Spleen (tissue), 11 donors: ENCODE data around the gene UGT1A9. TPM values are rescaled to one million over a fixed set of nuclear protein-coding genes. Genes with fewer than 3 reads are reported as not detected.

Experiments
- DNase-seq: peaks from one replicate; pipeline ENCODE4 v3.0.0-alpha.2; 2020
- H3K27ac ChIP-seq, 8 donors: fragments of 200-600 bp; sonication (generic) in 7 of 8; 1 replicate in 4 of 8; 2 replicates in 4 of 8; pipeline versions ENCODE4 v1.5.0 to v1.8.0; 2016 to 2021; ENCODE audit warnings: inconsistent platforms in 4 of 8, mild to moderate bottlenecking in 4 of 8, moderate library complexity in 1 of 8
- H3K27me3 ChIP-seq, 7 donors: fragments of 200-600 bp; sonication (generic) in 6 of 7; replicated peaks in 1 of 7; 1 replicate in 4 of 7; 2 replicates in 3 of 7; pipeline versions ENCODE4 v1.5.0 to v1.8.0; 2016 to 2021; ENCODE audit warnings: inconsistent platforms in 3 of 7, mild to moderate bottlenecking in 1 of 7
- H3K36me3 ChIP-seq, 6 donors: fragments of 200-600 bp; sonication (generic) in 5 of 6; 1 replicate in 4 of 6; 2 replicates in 2 of 6; pipeline versions ENCODE4 v1.5.0 to v1.8.0; 2016 to 2021; ENCODE audit warnings: inconsistent platforms in 2 of 6
- H3K4me1 ChIP-seq, 6 donors: fragments of 200-600 bp; sonication (generic) in 5 of 6; 1 replicate in 3 of 6; 2 replicates in 3 of 6; pipeline versions ENCODE4 v1.5.0 to v1.8.0; 2016 to 2021; ENCODE audit warnings: inconsistent platforms in 3 of 6
- H3K4me3 ChIP-seq, 8 donors: fragments of 200-600 bp; sonication (generic) in 7 of 8; 1 replicate in 4 of 8; 2 replicates in 4 of 8; pipeline versions ENCODE4 v1.5.0 to v1.8.0; 2016 to 2021; ENCODE audit warnings: inconsistent platforms in 4 of 8, mild to moderate bottlenecking in 4 of 8, moderate library complexity in 2 of 8
- H3K9me3 ChIP-seq, 8 donors: fragments of 200-600 bp; sonication (generic) in 7 of 8; 1 replicate in 4 of 8; 2 replicates in 4 of 8; pipeline versions ENCODE4 v1.5.0 to v1.8.0; 2016 to 2021; ENCODE audit warnings: inconsistent platforms in 4 of 8
- POLR2A ChIP-seq, 3 donors: fragments of 450-650 bp; IDR thresholded peaks; one replicate each; pipeline ENCODE4 v1.5.1; 2017; ENCODE audit warnings: antibody characterized with exemption in 3 of 3, mild to moderate bottlenecking in 1 of 3
- POLR2AphosphoS5 ChIP-seq, 3 donors: sonication (generic); formaldehyde crosslinking; IDR thresholded peaks; one replicate each; pipeline ENCODE4 v1.5.1; 2017; ENCODE audit warnings: antibody characterized with exemption in 3 of 3
- WGBS, 5 donors: extraction: QIAGEN DNeasy Blood & Tissue Kit in 3 of 5; methylation state at CpG; one replicate each; pipeline versions ENCODE4 v1.1.5 to v1.1.7; 2013 to 2018; 5-methylcytosine and 5-hydroxymethylcytosine counted together
- intact Hi-C: fragments of 100-400 bp; cut with DNase I; formaldehyde crosslinking; loops from one replicate; pipeline ENCODE4 v1.15.0; 2023; ENCODE audit warnings: low total_unique reads
- polyA plus RNA-seq, 3 donors: library from polyadenylated mRNA; stranded (reverse); fragments of 200-250 nt; gene quantifications; one replicate each; pipeline ENCODE4 v1.2.1, GENCODE V29; 2013
- total RNA-seq, 7 donors: library from RNA; depleted of rRNA in 3 of 7; stranded (reverse); fragments of >200 nt in 3 of 7; fragmentation: NEBNext Ultra II Directional in 4 of 7; extraction: Animal tissue kit (Norgen Biotek cat#: 25700) in 4 of 7; gene quantifications; one replicate each; pipeline versions ENCODE4 v1.1.0 to v1.2.1, GENCODE V29; 2016 to 2021
- TF ChIP-seq, protein P1 (sequence below), 11 experiments: fragments of 200-600 bp in 7 of 11; fragments of 450-650 bp in 4 of 11; sonication (generic) in 4 of 11; IDR thresholded peaks in 8 of 11; conservative IDR thresholded peaks in 3 of 11; 1 replicate in 7 of 11; 2 replicates in 4 of 11; pipeline versions ENCODE4 v1.4.0 to v1.8.0; 2016 to 2021; ENCODE audit warnings: antibody characterized with exemption in 11 of 11, inconsistent platforms in 4 of 11, mild to moderate bottlenecking in 1 of 11
- donor health status: healthy with polysubstance abuse.
- donor health status: DM: no; HTN: no; CAD: no; lungs with moderate emphysema.
- donor health status: DM: no; HTN: no; CAD: no.
- donor health status: Bipolar disorder and iron deficiency.
- donor health status: healthy.
- donor health status: DM: no; HTN: no; CAD: no.
- donor health status: DM: yes; HTN: yes; CAD: no.

The UGT1A9 gene
- total and polyA plus RNA-seq, 10 donors, result not detected

DNA sequence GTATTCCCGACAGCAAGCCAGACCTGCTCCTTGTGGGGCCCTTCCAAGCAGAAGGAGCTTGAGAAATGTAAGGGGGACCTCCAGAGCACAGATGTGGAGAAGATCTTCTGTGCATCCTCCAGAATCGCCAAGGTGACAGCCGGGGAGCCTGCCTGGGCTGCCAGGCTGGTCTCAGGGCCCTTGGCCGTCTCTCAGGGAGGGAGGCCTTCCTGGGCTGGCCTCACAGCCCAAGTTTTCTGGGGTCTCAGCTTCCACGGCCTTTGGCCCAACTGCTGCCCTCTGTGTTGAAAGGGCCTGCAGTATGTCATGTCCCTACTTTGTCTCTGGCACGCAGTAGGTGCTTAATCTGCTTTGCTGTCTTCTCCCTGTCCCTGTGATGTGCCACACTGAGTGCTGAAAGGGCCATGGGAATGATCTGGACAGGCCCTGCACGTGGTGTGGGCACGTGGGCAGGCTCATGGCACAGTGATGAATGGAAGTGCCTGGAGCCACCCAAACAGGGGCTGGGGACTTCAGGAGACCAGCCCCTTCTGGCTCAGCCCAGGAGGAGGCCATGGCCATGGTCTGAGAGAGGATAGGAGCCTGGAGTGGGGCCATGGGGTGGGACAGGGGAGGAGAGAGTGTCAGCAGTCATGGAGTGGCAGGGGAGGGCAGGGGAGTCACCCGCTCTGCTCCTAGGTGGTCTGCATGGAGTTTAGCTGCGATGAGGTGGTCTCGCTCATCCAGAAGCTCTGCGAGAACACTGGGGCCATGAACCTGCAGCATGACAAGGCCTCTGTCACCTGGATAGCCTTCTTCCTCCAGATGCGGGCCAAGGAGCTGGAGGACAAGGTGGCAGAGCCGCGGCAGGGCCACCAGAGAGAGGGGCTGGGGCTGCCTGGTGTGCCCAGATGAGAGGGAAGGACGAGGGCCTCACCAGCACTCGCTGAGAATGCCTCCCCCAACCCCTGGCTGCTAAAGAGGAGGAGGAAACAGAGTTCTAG is 147.2 kb downstream of the UGT1A9 start:
- peaks cover 0 to 4% (median 0%) of the 10 kb centered on the region in 8 donors for H3K9me3 ChIP-seq
- peak; percentile 60 for DNase-seq
- peaks cover 0 to 13% (median 0%) of the 10 kb centered on the region in 7 donors for H3K27me3 ChIP-seq
- no peaks in the 10 kb centered on the region for H3K36me3 ChIP-seq
- WGBS, 5 donors, result 62 to 80% (median 74%) methylated on average over 10 to 17 of the region's 17 CpGs
- no peak overlapping the region for H3K4me3 ChIP-seq
- TF ChIP-seq POLR2A (IDR thresholded peaks at IDR 0.05), result no peak
- TF ChIP-seq, protein P1, sequence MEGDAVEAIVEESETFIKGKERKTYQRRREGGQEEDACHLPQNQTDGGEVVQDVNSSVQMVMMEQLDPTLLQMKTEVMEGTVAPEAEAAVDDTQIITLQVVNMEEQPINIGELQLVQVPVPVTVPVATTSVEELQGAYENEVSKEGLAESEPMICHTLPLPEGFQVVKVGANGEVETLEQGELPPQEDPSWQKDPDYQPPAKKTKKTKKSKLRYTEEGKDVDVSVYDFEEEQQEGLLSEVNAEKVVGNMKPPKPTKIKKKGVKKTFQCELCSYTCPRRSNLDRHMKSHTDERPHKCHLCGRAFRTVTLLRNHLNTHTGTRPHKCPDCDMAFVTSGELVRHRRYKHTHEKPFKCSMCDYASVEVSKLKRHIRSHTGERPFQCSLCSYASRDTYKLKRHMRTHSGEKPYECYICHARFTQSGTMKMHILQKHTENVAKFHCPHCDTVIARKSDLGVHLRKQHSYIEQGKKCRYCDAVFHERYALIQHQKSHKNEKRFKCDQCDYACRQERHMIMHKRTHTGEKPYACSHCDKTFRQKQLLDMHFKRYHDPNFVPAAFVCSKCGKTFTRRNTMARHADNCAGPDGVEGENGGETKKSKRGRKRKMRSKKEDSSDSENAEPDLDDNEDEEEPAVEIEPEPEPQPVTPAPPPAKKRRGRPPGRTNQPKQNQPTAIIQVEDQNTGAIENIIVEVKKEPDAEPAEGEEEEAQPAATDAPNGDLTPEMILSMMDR (IDR thresholded peaks at IDR 0.05 in 8 of 11, conservative IDR thresholded peaks at IDR 0.05 in 3 of 11), result no peak
- TF ChIP-seq POLR2AphosphoS5 (IDR thresholded peaks at IDR 0.05), result no peak
- no peak overlapping the region for H3K27ac ChIP-seq
- intact Hi-C loops, result no loop called here
- no peaks in the 10 kb centered on the region for H3K4me1 ChIP-seq

DNA sequence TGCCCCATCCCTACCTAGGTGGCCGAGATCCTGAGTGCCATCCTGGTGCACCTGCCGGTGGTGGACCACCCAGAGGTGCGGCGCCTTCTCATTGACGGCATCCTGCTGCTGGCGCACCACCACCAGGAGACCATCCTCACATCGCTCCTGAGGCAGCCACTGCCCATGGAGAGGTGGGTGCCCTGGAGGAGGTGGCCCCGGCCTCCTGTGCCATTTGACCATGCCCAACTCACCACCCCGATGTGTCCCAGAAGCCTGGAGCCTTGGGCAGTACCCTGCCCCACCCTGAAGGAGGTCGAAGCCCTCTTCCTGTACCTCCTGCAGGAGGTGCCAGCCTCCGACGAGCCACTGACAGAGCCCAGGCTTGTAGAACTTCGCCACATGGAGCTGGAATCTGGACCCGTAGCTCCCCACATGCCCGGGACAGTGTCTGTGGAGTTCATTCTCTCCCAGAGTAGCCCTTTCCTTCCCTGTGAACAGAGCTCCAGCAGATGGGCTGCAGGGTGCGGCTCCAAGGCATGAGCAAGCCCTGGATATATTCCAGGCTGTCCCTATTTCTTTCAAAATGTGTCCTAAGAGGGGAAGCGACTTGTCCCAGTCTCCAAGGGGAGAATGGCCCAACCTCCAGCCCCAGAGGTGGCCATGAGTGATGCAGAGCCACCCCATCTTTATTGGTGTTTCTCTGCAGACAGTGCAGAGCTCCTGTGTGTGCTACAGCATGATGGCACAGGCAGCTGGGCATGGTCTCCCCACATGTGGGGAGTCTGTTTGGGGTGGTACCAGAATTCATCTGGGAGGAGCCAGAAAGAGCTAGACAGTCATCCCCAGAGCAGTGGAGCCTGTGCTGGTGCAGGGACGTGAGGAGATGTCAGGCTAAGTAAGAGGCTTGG is 148.4 kb downstream of the UGT1A9 start:
- H3K36me3 ChIP-seq, result no peaks in the 10 kb centered on the region
- no peak for TF ChIP-seq POLR2AphosphoS5 (IDR thresholded peaks at IDR 0.05)
- TF ChIP-seq, protein P1 (IDR thresholded peaks at IDR 0.05 in 8 of 11, conservative IDR thresholded peaks at IDR 0.05 in 3 of 11), result no peak
- H3K27ac ChIP-seq, result no peak overlapping the region
- DNase-seq, result peak; percentile 58
- no peak overlapping the region for H3K4me3 ChIP-seq
- intact Hi-C loops, result no loop called here
- H3K9me3 ChIP-seq, result peaks cover 0 to 4% (median 0%) of the 10 kb centered on the region in 8 donors
- peaks cover 0 to 9% (median 0%) of the 10 kb centered on the region in 7 donors for H3K27me3 ChIP-seq
- H3K4me1 ChIP-seq, result no peaks in the 10 kb centered on the region
- 78 to 88% (median 84%) methylated on average over 14 to 18 of the region's 18 CpGs for WGBS, 5 donors

DNA sequence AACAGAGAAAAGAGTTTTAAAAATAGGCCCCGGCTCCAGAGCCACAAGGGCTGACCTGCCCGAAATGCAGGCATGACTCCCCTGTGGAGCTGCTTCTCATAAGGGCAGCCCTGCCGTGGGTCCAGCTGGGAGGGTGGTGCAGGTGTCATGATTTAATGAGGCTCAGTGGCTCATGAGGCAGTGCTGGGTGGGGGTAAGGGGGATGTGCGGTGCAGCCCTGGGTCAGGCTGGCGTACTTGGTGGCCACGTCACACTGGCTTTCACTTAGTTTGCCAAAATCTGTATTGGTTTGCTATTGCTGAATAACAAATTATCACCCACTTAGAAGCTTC is 149.0 kb downstream of the UGT1A9 start:
- peak; percentile 72 for DNase-seq
- WGBS, 5 donors, result 79 to 92% (median 89%) methylated on average over 4 to 6 of the region's 6 CpGs
- Histone ChIP-seq H3K27ac (no peak overlapping the region), H3K9me3 (peaks cover 0 to 4% (median 0%) of the 10 kb centered on the region in 8 donors), H3K4me1 (no peaks in the 10 kb centered on the region), H3K36me3 (no peaks in the 10 kb centered on the region), H3K27me3 (peaks cover 0 to 9% (median 0%) of the 10 kb centered on the region in 7 donors), H3K4me3 (no peak overlapping the region)
- TF ChIP-seq, protein P1 (IDR thresholded peaks at IDR 0.05 in 8 of 11, conservative IDR thresholded peaks at IDR 0.05 in 3 of 11), result no peak
- TF ChIP-seq POLR2A (IDR thresholded peaks at IDR 0.05) (no peak), POLR2AphosphoS5 (IDR thresholded peaks at IDR 0.05) (no peak)
- intact Hi-C loops, result no loop called here
